SK-N-MC (cell line): ENCODE results near the gene ZNF385A.

Source experiments
- EZH2 ChIP-seq: fragments of 200-600 bp; sonication (generic); IDR thresholded peaks from one replicate; pipeline ENCODE4 v1.6.1; 2017; ENCODE audit warnings: antibody characterized with exemption
- POLR2AphosphoS5 ChIP-seq: IDR thresholded peaks from 2 replicates; pipeline ENCODE4 v1.6.1; 2012; ENCODE audit warnings: mild to moderate bottlenecking, low read depth, low read length, borderline replicate concordance

DNA sequence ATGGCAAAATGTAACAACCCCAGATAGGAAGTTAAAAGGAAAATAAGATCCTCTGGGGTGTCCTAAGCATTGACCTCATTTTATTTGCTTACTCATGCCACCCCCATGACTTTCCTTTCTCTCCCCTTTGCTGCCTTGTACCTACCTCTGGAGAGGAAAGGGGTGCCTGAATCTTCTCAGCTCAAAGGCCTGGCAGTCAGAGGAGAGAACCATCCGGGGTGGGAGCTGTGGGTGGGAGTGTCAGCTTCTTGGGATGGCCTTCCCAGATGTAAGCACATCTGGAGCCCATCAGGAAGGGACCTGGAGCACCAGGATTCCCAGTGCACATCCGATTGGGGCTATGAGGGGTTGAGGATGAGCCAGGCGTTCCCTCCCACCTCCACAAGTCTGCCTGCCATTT is 39.7 kb upstream of the ZNF385A start:
- TF ChIP-seq EZH2 (no peak), POLR2AphosphoS5 (no peak)
